BLaER1 treated with 17β-estradiol and CSF1 and Interleukin-3, amounts not matched to agents 10 nM and 100 nM (cell line): Measurements from ENCODE around the gene SKIDA1.

Experiments
- H3K27ac ChIP-seq, 11 experiments: shearing (Covaris generic); formaldehyde crosslinking; 2 replicates each; pipeline ENCODE4 v1.8.1; 2022
- H3K27me3 ChIP-seq, 11 experiments: shearing (Covaris generic); formaldehyde crosslinking; 2 replicates each; pipeline ENCODE4 v1.8.1; 2022
- H3K36me3 ChIP-seq, 11 experiments: shearing (Covaris generic); formaldehyde crosslinking; 2 replicates each; pipeline ENCODE4 v1.8.1; 2022
- H3K4me1 ChIP-seq, 10 experiments: shearing (Covaris generic); formaldehyde crosslinking; 2 replicates each; pipeline ENCODE4 v1.8.1; 2022
- H3K4me2 ChIP-seq, 11 experiments: shearing (Covaris generic); formaldehyde crosslinking; 2 replicates each; pipeline ENCODE4 v1.8.1; 2022
- H3K4me3 ChIP-seq, 10 experiments: shearing (Covaris generic); formaldehyde crosslinking; 2 replicates each; pipeline ENCODE4 v1.8.1; 2022
- H3K9ac ChIP-seq, 11 experiments: shearing (Covaris generic); formaldehyde crosslinking; 2 replicates each; pipeline ENCODE4 v1.8.1; 2022
- H3K9me3 ChIP-seq, 11 experiments: shearing (Covaris generic); formaldehyde crosslinking; replicated peaks in 1 of 11; 2 replicates each; pipeline ENCODE4 v1.8.1; 2022
- H4K20me1 ChIP-seq, 11 experiments: shearing (Covaris generic); formaldehyde crosslinking; 2 replicates each; pipeline ENCODE4 v1.8.1; 2022
- Cebpa-rat ChIP-seq, 11 experiments: shearing (Covaris generic); IDR thresholded peaks; 2 replicates each; pipeline ENCODE4 v1.8.1; 2022

The SKIDA1 gene

DNA sequence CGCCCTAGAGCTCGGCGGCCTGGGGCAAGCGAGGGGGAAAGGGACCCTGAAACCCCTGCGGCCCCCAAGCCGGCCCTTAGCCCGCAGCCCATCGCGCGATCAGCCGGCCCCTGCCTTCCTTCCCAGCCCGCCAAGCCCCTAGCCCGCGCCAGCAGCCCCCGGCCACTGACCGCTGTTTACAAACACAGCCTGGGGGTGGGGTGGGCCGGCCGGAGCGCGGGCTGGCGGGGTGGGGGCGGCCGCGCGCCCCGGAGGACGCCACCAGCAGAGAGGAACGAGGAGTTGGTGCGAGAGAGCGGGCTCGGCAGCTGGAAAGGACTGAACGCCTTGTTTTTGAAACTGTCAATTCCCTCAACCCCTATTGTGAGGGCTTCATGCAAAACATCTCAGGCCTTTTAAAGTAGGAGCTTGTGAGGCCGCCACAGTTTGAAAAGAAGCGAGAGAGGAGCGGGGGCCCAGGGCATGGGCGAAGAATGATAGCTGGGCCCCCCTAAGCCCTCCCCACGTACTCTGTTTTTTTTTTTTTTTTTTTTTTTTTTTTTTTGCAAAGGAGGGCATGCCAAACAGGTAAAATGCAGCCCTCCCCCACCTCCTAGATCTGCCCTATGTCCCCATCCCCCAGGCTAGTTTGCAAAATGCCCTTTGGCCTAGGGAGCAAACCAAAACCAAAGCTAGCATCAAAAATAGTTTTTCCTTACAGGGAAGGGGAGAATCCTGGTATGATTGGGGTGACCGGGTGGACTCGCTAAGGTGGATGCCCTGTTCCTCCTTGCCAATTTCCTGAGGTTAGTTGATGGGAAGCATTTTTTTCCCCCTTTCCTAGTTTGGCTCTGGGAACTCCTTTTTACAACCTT is 15.0 kb downstream of the SKIDA1 start:
- H4K20me1 ChIP-seq, result peaks cover 0 to 81% (median 30%) of the 10 kb centered on the region in 11 experiments; a peak in 17 of 22 replicates
- no peaks in the 10 kb centered on the region for H3K4me1 ChIP-seq
- no peak overlapping the region for H3K4me3 ChIP-seq
- H3K9me3 ChIP-seq, result peaks cover 0 to 8% (median 0%) of the 10 kb centered on the region in 11 experiments; a peak in 5 of 22 replicates
- H3K4me2 ChIP-seq, result no peak overlapping the region
- H3K9ac ChIP-seq, result no peak overlapping the region
- no peak for TF ChIP-seq Cebpa-rat (IDR thresholded peaks at IDR 0.05)
- H3K27me3 ChIP-seq, result peaks cover 100% of the 10 kb centered on the region in 11 experiments
- H3K36me3 ChIP-seq, result no peaks in the 10 kb centered on the region
- H3K27ac ChIP-seq, result no peak overlapping the region

DNA sequence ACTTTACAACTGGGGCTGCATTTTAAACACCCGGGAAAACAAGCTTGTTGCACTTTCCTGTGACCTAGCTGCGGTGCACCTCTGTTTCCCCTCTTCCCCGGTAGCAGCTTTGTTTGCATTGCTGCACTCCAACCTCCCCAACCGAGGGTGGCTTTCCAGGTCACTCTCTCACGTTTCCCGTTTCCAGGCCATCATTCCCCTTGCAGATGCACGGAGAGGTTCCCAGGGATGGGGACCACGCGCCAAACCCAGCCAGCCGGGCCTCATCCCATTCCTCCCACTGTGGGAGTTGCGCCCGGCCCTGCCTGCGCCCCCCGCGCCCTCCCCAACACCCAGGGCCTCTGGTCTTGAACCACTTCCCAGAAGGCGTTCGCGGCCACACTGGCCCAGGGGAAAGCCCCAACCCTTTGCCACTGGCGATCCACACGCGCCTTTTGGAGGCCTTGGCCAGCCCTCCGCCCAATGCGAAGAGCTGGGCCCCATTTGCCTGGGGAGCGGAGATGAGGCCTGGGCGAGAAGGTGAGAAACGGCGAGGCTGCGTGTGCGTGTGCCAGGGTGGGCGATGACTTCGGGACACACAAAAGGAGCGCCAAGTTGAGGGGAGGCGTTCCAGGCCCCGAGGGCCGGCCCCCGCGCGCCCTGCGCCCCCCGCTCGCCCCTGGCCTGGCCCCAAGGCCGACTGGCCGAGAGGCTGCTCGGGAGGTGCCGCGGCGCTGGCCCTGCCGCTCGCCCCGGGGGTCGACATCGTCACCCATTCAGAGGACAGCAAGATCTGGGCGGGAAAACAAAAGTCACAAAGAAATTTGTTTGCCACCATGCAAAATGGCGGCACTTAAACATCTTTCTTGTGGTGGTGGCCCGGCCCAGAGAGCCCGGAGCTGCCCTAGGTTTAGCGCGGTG is 15.9 kb downstream of the SKIDA1 start:
- no peaks in the 10 kb centered on the region for H3K36me3 ChIP-seq
- TF ChIP-seq Cebpa-rat (IDR thresholded peaks at IDR 0.05), result no peak
- no peak overlapping the region for H3K4me2 ChIP-seq
- H3K9ac ChIP-seq, result no peak overlapping the region
- H4K20me1 ChIP-seq, result peaks cover 0 to 74% (median 25%) of the 10 kb centered on the region in 11 experiments; a peak in 16 of 22 replicates
- H3K4me3 ChIP-seq, result no peak overlapping the region
- H3K9me3 ChIP-seq, result peaks cover 0 to 8% (median 0%) of the 10 kb centered on the region in 11 experiments; a peak in 5 of 22 replicates
- no peak overlapping the region for H3K27ac ChIP-seq
- no peaks in the 10 kb centered on the region for H3K4me1 ChIP-seq
- H3K27me3 ChIP-seq, result peaks cover 100% of the 10 kb centered on the region in 11 experiments

DNA sequence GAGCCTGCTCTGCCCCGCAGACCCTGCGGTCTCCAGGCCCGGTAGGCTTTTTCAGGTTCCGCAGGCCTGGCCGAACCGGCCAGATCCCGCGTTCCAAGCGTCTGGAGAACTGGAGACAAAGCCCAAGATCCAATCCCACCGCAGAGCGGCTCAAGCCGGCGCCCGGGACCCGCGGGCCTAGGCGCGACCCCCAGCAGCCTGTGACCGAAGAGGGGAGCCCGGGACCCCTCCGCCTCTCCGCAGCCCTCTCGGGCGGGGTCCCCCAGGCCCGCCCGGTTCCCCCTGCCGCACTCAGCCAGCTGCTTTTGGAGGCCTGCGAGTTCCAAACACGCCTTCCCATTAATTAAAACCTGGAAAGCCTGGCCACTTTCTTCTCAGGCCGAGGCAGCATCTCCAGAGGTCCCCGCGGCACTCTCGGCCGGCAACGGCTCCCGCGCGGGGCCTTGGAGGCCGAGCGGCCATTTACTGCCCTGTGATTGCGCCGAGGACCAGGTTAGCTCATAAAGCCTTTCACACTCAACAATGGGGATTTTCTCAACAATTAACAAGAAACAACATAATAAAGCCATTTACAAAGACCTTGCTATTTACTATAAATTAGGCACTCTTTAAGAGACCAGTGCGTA is 16.7 kb downstream of the SKIDA1 start:
- Histone ChIP-seq H3K36me3 (no peaks in the 10 kb centered on the region), H3K9me3 (peaks cover 0 to 8% (median 0%) of the 10 kb centered on the region in 11 experiments; a peak in 5 of 22 replicates), H3K4me1 (no peaks in the 10 kb centered on the region), H3K27me3 (peaks cover 100% of the 10 kb centered on the region in 11 experiments), H3K27ac (no peak overlapping the region), H4K20me1 (peaks cover 0 to 70% (median 27%) of the 10 kb centered on the region in 11 experiments; a peak in 16 of 22 replicates), H3K4me3 (no peak overlapping the region), H3K9ac (no peak overlapping the region), H3K4me2 (no peak overlapping the region)
- TF ChIP-seq Cebpa-rat (IDR thresholded peaks at IDR 0.05), result no peak

DNA sequence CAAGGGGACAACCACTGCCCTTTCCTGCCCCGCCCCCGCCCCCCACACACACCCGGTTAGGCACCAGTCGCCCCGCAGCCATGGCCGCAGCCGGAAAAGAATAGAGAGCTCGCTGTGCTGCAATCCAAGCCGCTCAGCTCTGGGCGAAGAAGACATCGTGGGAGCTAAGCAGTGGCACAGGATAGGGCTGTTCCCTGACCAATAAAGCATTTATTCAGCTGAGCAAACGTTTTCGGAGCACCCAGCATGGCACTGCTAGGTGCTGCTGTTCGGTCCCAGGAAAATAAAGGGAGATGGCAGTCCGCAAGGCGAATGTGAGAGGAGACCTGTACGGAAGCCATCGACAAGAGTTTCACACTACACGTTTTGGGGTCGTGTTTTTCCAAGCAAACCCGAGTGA is 18.3 kb downstream of the SKIDA1 start:
- H3K4me1 ChIP-seq, result no peaks in the 10 kb centered on the region
- no peak overlapping the region for H3K27ac ChIP-seq
- H3K4me2 ChIP-seq, result no peak overlapping the region
- H3K36me3 ChIP-seq, result no peaks in the 10 kb centered on the region
- TF ChIP-seq Cebpa-rat (IDR thresholded peaks at IDR 0.05), result no peak
- peaks cover 0 to 8% (median 0%) of the 10 kb centered on the region in 11 experiments; a peak in 5 of 22 replicates for H3K9me3 ChIP-seq
- H3K27me3 ChIP-seq, result peaks cover 100% of the 10 kb centered on the region in 11 experiments
- H3K9ac ChIP-seq, result no peak overlapping the region
- H4K20me1 ChIP-seq, result peaks cover 0 to 65% (median 26%) of the 10 kb centered on the region in 11 experiments; a peak in 15 of 22 replicates
- no peak overlapping the region for H3K4me3 ChIP-seq

DNA sequence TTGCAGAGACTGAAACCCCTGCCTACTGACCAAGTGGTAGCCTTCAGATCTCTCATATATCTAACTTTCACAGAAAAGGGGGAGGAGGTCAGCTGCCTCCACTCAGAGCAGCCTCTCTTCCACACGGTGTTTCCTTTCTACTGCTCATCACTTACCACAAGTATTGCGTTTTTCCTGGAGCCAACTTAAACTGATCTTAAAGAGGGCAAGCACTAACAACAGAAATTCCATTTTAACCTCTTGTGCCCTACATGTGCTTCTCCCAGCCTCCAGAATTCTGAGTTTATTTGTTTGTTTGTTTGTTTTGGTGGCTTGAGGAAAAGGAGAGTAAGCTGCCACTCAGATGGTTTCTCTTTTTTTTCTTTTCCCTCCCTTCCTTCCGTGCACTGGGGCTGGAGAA is 19.1 kb downstream of the SKIDA1 start:
- Histone ChIP-seq H3K27me3 (peaks cover 100% of the 10 kb centered on the region in 11 experiments), H3K27ac (no peak overlapping the region), H3K4me1 (no peaks in the 10 kb centered on the region), H3K36me3 (no peaks in the 10 kb centered on the region), H3K4me2 (no peak overlapping the region), H4K20me1 (peaks cover 0 to 70% (median 33%) of the 10 kb centered on the region in 11 experiments; a peak in 15 of 22 replicates), H3K9me3 (peaks cover 0 to 8% (median 0%) of the 10 kb centered on the region in 11 experiments; a peak in 5 of 22 replicates), H3K9ac (no peak overlapping the region), H3K4me3 (no peak overlapping the region)
- TF ChIP-seq Cebpa-rat (IDR thresholded peaks at IDR 0.05), result no peak

DNA sequence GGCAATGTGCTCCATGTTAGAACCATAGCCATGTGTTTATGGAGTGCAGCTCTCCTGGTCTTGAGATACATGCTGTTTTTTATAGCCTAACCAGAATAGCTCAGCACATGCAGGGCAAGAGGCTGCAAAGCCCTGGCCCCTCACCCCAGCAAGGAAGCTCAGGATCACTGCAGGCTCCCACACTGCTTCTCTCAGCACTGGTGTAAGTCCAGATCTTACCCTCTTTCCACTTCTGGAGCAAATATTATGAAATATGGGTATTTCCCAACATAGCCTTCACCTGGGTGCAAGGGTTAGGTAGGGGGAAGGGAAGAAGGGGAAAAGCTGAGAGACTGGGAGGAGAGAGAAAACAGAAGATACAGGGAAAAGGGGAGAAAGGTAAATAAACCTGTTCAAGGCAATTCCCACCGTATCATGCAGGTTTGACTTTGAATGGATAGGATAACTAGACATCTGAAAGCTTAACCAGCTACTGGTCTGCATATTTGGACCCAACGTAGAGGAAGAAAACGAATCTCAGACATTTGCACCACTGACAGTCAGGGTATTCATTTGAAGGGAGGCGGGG is 19.7 kb downstream of the SKIDA1 start:
- Histone ChIP-seq H3K27ac (no peak overlapping the region), H3K27me3 (peaks cover 100% of the 10 kb centered on the region in 11 experiments), H4K20me1 (peaks cover 0 to 74% (median 39%) of the 10 kb centered on the region in 11 experiments; a peak in 16 of 22 replicates), H3K4me3 (no peak overlapping the region), H3K9ac (no peak overlapping the region), H3K4me1 (no peaks in the 10 kb centered on the region), H3K4me2 (no peak overlapping the region), H3K36me3 (no peaks in the 10 kb centered on the region), H3K9me3 (peaks cover 0 to 8% (median 0%) of the 10 kb centered on the region in 11 experiments; a peak in 5 of 22 replicates)
- TF ChIP-seq Cebpa-rat (IDR thresholded peaks at IDR 0.05), result no peak

DNA sequence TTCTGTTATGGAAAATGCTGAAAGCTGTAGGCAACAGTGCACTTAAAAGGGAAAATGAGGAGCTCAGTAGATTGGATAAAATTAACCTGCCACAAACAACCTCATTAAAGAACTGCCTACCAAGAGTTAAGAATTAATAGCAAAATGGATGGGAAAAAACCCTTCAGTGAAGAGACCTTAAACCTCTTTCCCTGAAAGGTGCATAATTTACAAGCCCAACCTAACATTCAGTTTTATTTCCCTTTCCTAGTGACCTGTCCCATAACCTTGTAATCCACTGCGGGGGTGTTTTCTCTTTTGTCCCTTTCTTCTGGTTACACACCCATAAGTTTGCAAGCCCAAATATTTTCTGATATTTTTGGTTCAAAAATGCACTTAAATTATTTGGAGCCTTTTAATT is 21.9 kb downstream of the SKIDA1 start:
- Histone ChIP-seq H3K27ac (no peak overlapping the region), H3K27me3 (peaks cover 100% of the 10 kb centered on the region in 11 experiments), H3K4me1 (peaks cover 0 to 9% (median 0%) of the 10 kb centered on the region in 10 experiments; a peak in 4 of 20 replicates)

DNA sequence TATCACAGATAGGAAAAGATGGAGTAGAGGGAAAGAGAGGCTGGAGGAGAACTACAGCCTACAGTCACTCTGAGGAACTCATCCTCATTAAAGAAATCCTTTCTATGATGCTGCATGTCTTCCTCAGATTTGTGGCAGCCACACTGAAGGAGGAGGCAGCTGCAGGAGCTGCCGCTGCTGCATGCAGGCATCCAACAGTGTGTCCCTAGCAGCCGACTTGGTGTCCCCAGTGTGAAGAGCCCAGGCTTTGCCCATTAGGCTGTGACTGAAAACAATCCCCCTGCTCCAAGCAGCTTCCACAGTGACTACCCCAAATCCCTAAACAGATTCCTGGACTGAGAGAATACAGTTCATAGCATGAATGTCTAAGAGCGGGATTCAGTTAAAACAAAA is 23.1 kb downstream of the SKIDA1 start:
- Histone ChIP-seq H3K4me2 (no peak overlapping the region), H4K20me1 (peaks cover 0 to 77% (median 42%) of the 10 kb centered on the region in 11 experiments; a peak in 18 of 22 replicates), H3K27me3 (peaks cover 100% of the 10 kb centered on the region in 11 experiments), H3K4me1 (peaks cover 0 to 10% (median under 1%) of the 10 kb centered on the region in 10 experiments; a peak in 11 of 20 replicates), H3K27ac (no peak overlapping the region), H3K36me3 (no peaks in the 10 kb centered on the region), H3K9me3 (peaks cover 0 to 12% (median 0%) of the 10 kb centered on the region in 11 experiments; a peak in 3 of 22 replicates), H3K4me3 (no peak overlapping the region), H3K9ac (no peak overlapping the region)
- TF ChIP-seq Cebpa-rat (IDR thresholded peaks at IDR 0.05), result no peak

More for the DNA sequence above, 21.9 kb downstream of the SKIDA1 start:
- no peak overlapping the region for H3K4me2 ChIP-seq
- no peaks in the 10 kb centered on the region for H3K36me3 ChIP-seq
- no peak overlapping the region for H3K9ac ChIP-seq
- TF ChIP-seq Cebpa-rat (IDR thresholded peaks at IDR 0.05), result no peak
- peaks cover 0 to 12% (median 0%) of the 10 kb centered on the region in 11 experiments; a peak in 3 of 22 replicates for H3K9me3 ChIP-seq
- H4K20me1 ChIP-seq, result peaks cover 0 to 74% (median 44%) of the 10 kb centered on the region in 11 experiments; a peak in 17 of 22 replicates
- no peak overlapping the region for H3K4me3 ChIP-seq
